ENCODE data around the gene GRK4.

The GRK4 gene

GRCh38 chr4:3010998-3011397, 47.6 kb downstream of the GRK4 start:
- TF ChIP-seq, protein P1, sequence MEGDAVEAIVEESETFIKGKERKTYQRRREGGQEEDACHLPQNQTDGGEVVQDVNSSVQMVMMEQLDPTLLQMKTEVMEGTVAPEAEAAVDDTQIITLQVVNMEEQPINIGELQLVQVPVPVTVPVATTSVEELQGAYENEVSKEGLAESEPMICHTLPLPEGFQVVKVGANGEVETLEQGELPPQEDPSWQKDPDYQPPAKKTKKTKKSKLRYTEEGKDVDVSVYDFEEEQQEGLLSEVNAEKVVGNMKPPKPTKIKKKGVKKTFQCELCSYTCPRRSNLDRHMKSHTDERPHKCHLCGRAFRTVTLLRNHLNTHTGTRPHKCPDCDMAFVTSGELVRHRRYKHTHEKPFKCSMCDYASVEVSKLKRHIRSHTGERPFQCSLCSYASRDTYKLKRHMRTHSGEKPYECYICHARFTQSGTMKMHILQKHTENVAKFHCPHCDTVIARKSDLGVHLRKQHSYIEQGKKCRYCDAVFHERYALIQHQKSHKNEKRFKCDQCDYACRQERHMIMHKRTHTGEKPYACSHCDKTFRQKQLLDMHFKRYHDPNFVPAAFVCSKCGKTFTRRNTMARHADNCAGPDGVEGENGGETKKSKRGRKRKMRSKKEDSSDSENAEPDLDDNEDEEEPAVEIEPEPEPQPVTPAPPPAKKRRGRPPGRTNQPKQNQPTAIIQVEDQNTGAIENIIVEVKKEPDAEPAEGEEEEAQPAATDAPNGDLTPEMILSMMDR (IDR thresholded peaks at IDR 0.05; ENCODE audit: low read depth, low read length), result no peak
- no peak for TF ChIP-seq POLR2A (IDR thresholded peaks at IDR 0.05; ENCODE audit: extremely low read depth, insufficient read length)
- no peak for TF ChIP-seq MAX (IDR thresholded peaks at IDR 0.05; ENCODE audit: low read depth, low read length)
- no peak for TF ChIP-seq MYC (IDR thresholded peaks at IDR 0.05; ENCODE audit: low read depth, low read length)
- no peak for DNase-seq (ENCODE audit: low read depth)
- H3K4me3 ChIP-seq (ENCODE audit: low read depth, low read length), result no peak overlapping the region

DNA sequence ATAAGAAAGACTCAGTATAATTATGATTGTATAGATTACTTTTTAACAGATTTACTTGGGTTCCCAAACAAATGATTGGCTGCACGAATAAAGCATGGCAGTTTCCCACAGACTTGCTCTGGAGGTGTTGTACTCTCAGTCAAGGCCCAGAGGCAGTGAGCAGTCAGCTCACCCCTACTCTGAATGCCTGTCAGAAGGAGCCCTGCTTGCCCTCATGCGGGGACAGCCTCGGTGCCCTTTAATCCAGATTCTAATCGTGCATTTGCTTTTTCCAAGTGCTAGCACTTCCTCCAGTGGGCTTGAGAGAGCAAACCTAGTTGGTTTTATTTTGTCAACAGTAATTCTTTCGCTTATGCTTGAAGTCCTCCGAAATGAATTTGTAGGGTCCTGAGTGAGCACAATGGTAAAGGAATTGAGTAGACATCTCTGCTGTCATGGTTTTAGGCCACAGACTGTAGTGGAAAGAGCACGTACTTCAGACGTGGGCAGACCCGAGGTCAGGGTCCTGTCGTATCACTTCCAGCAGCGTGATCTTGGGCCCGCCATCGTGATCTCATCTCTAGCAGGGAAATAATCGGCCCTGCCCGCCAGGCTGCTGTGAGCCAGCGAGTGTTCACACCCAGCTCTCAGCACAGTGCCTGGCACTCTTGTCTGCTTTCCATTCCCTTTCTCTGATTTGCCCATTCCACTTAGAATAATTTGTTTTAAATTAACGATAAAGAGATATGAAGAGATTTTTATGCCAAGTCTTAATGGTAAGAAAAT, 48.3 kb downstream of the GRK4 start:
- H3K4me3 ChIP-seq (ENCODE audit: low read depth, low read length), result no peak overlapping the region
- no peak for DNase-seq (ENCODE audit: low read depth)
- TF ChIP-seq MAX (IDR thresholded peaks at IDR 0.05; ENCODE audit: low read depth, low read length), result no peak
- no peak for TF ChIP-seq MYC (IDR thresholded peaks at IDR 0.05; ENCODE audit: low read depth, low read length)
- TF ChIP-seq, protein P1 (IDR thresholded peaks at IDR 0.05; ENCODE audit: low read depth, low read length), result no peak
- no peak for TF ChIP-seq POLR2A (IDR thresholded peaks at IDR 0.05; ENCODE audit: extremely low read depth, insufficient read length)

DNA sequence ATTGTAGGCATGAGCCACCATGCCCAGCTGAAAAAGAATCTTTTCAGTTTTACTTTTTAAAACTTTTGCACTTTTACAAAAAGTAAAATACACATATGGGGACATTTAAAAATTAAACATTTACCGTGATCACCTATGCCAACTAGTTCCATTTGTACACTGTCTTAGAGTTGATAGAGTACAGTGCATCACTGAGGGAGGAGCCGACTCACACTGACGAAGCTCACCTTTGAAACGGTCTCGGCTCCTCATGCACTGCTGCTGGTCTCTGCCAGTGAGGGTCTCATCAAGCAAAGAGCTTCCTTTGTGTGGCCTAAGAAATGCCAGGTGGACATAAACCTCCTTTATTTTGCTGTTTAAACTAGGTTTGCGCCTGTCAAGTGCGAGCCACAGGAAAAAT, 50.0 kb downstream of the GRK4 start:
- DNase-seq (ENCODE audit: low read depth), result no peak
- TF ChIP-seq POLR2A (IDR thresholded peaks at IDR 0.05; ENCODE audit: extremely low read depth, insufficient read length) (no peak), MAX (IDR thresholded peaks at IDR 0.05; ENCODE audit: low read depth, low read length) (no peak), MYC (IDR thresholded peaks at IDR 0.05; ENCODE audit: low read depth, low read length) (no peak)
- no peak overlapping the region for H3K4me3 ChIP-seq (ENCODE audit: low read depth, low read length)

GRCh38 chr4:3013839-3014350, 50.5 kb downstream of the GRK4 start:
- H3K4me3 ChIP-seq (ENCODE audit: low read depth, low read length), result no peak overlapping the region
- TF ChIP-seq, protein P1 (IDR thresholded peaks at IDR 0.05; ENCODE audit: low read depth, low read length), result no peak
- no peak for TF ChIP-seq MYC (IDR thresholded peaks at IDR 0.05; ENCODE audit: low read depth, low read length)
- no peak for TF ChIP-seq POLR2A (IDR thresholded peaks at IDR 0.05; ENCODE audit: extremely low read depth, insufficient read length)
- no peak for TF ChIP-seq MAX (IDR thresholded peaks at IDR 0.05; ENCODE audit: low read depth, low read length)
- DNase-seq (ENCODE audit: low read depth), result no peak

GRCh38 chr4:3016961-3017360, 53.6 kb downstream of the GRK4 start:
- TF ChIP-seq, protein P1 (IDR thresholded peaks at IDR 0.05; ENCODE audit: low read depth, low read length), result no peak
- TF ChIP-seq MAX (IDR thresholded peaks at IDR 0.05; ENCODE audit: low read depth, low read length) (no peak), MYC (IDR thresholded peaks at IDR 0.05; ENCODE audit: low read depth, low read length) (no peak), POLR2A (IDR thresholded peaks at IDR 0.05; ENCODE audit: extremely low read depth, insufficient read length) (no peak)
- DNase-seq (ENCODE audit: low read depth), result no peak
- no peak overlapping the region for H3K4me3 ChIP-seq (ENCODE audit: low read depth, low read length)

DNA sequence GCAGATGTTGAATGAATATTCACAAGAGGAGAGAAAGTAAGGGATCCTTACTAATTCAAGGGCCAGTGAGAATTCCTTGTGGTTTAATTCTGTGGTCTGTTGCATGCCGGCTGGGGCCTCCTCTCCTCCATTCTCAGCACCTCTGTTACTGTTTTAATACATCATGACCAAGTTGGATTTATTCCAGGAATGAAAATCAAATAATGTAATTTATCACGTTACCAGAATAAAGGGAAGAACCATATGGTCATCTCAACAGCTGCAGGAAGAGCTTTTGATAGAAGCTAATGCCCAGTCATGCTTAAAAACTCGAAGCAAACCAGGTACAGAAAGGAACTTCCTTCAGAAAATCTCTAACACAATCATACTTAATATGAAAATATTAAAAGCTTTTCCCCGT, 54.1 kb downstream of the GRK4 start:
- TF ChIP-seq POLR2A (IDR thresholded peaks at IDR 0.05; ENCODE audit: extremely low read depth, insufficient read length), result no peak
- TF ChIP-seq, protein P1 (IDR thresholded peaks at IDR 0.05; ENCODE audit: low read depth, low read length), result no peak
- no peak overlapping the region for H3K4me3 ChIP-seq (ENCODE audit: low read depth, low read length)
- no peak for DNase-seq (ENCODE audit: low read depth)

All from NB4 (cell line).